Esophagus squamous epithelium (tissue), 4 donors: ENCODE data around the gene EPHA1.

Experiments
- POLR2A ChIP-seq, 4 donors: fragments of 450-650 bp; IDR thresholded peaks; one replicate each; pipeline ENCODE4 v1.6.1; 2017; ENCODE audit warnings: antibody characterized with exemption in 4 of 4, mild to moderate bottlenecking in 4 of 4, moderate library complexity in 3 of 4
- TF ChIP-seq, protein P1 (sequence below), 6 experiments: fragments of 450-650 bp in 4 of 6; fragments of 200-600 bp in 2 of 6; sonication (generic) in 2 of 6; IDR thresholded peaks; one replicate each; pipeline ENCODE4 v1.5.1; 2016 to 2019; ENCODE audit warnings: antibody characterized with exemption in 6 of 6, mild to moderate bottlenecking in 4 of 6, moderate library complexity in 4 of 6

DNA sequence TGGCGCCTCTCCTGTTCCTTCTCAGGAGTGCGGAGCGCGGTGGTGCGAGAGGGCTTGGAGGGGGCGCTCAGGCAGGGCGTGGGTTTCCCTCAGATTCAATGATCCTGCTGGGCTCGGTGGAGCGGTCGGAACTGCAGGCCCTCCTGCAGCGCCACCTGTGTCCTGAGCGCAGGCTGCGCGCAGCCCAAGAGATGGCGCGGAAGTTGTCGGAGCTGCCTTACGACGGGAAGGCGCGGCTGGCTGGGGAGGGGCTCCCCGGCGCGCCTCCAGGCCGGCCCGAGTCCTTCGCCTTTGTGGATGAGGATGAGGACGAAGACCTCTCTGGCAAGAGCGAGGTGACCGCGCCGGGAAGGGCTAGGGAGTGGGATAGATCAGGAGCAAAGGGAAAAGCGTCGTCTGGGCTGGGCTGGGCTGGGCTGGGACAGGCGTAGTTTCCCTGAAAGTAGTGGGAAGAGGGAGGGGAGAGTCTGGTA, 63.2 kb downstream of the EPHA1 start:
- TF ChIP-seq, protein P1, sequence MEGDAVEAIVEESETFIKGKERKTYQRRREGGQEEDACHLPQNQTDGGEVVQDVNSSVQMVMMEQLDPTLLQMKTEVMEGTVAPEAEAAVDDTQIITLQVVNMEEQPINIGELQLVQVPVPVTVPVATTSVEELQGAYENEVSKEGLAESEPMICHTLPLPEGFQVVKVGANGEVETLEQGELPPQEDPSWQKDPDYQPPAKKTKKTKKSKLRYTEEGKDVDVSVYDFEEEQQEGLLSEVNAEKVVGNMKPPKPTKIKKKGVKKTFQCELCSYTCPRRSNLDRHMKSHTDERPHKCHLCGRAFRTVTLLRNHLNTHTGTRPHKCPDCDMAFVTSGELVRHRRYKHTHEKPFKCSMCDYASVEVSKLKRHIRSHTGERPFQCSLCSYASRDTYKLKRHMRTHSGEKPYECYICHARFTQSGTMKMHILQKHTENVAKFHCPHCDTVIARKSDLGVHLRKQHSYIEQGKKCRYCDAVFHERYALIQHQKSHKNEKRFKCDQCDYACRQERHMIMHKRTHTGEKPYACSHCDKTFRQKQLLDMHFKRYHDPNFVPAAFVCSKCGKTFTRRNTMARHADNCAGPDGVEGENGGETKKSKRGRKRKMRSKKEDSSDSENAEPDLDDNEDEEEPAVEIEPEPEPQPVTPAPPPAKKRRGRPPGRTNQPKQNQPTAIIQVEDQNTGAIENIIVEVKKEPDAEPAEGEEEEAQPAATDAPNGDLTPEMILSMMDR (IDR thresholded peaks at IDR 0.05) = peak; percentile 49 to 71 (median 56)
- no peak for TF ChIP-seq POLR2A (IDR thresholded peaks at IDR 0.05)
